GM18870 (cell line): ENCODE measurements around the gene ETFDH.
"Not testable (repeated sequence)": the region's sequence is repeated elsewhere in the genome, so short reads cannot be mapped to it uniquely, and the experiment has no call there.

Source experiments
- ATAC-seq: cut with Tn5 transposase; IDR thresholded peaks from one replicate; pipeline ENCODE4 v1.9.1; 2021; ENCODE audit warnings: moderate library complexity; ENCODE audit not compliant: unreplicated experiment

ETFDH gene

GRCh38 chr4:158750379-158750778 is 78.3 kb downstream of the ETFDH start:
- no peak for ATAC-seq

GRCh38 chr4:158754385-158755180 is 82.5 kb downstream of the ETFDH start:
- ATAC-seq = no peak

GRCh38 chr4:158755819-158756218 is 83.7 kb downstream of the ETFDH start:
- not testable (repeated sequence) for ATAC-seq

GRCh38 chr4:158756588-158756987 is 84.5 kb downstream of the ETFDH start:
- no peak for ATAC-seq

- ATAC-seq = no peak
Measured at GRCh38 chr4:158758142-158758541, 86.0 kb downstream of the ETFDH start.

- no peak for ATAC-seq
Measured at GRCh38 chr4:158758703-158759102, 86.6 kb downstream of the ETFDH start.
